ENCODE results near the gene PDK2.

PDK2 gene

GRCh38 chr17:50132104-50132794 is 37.1 kb downstream of the PDK2 start:
- in situ Hi-C loops (cut with HindIII; ENCODE audit: low sequenced_read_pairs) = loop anchor here (5.0 kb wide), 1 partner anchor 55 kb away; no protein-coding TSS in a partner anchor

DNA sequence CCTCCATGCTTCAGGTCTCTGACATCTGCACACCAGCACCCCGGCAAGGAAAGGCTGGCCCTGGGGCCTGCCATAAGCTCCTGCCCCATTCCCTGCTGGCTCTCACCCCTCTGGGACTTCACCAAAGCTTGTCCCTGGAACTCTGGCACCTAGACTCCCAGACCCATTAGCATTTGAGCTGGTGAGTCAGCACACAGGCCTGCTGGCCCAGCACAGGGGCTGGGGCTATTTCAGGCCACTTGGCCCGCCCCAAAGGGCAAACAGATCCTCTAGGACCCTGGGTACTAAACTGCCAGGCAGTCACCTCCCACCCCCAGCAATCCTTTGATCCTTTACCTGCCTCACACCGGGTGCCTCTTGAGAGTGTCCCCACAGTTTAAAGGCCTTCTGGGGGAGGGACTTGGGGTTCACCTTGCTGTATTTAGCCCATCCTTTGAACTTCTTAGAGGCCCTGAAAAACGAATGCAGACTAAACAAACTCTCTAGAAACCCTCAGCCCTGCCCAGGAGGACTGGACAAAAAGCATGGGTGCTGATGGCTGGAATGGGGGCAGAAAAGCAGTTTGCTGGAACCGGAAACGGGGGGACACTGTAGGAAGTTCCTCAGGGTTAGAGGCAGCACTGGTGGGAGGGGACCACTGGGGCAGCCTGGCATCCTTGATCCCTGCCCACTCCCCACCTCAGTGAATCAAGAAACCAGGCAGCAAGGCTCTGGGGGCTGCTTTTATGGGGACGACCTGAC is 38.0 kb downstream of the PDK2 start:
- in situ Hi-C loops (cut with HindIII; ENCODE audit: low sequenced_read_pairs) = loop anchor here (5.0 kb wide), 1 partner anchor 56 kb away; no protein-coding TSS in a partner anchor

GRCh38 chr17:50133769-50134099 is 38.6 kb downstream of the PDK2 start:
- in situ Hi-C loops (cut with HindIII; ENCODE audit: low sequenced_read_pairs) = loop anchor here (5.0 kb wide), 1 partner anchor 56 kb away; no protein-coding TSS in a partner anchor

- in situ Hi-C loops (cut with HindIII; ENCODE audit: low sequenced_read_pairs) = loop anchor here (5.0 kb wide), 1 partner anchor 57 kb away; no protein-coding TSS in a partner anchor
These were observed 39.3 kb downstream of the PDK2 start for GRCh38 chr17:50134206-50135110.

- in situ Hi-C loops (cut with HindIII; ENCODE audit: low sequenced_read_pairs) = no loop called here
These were observed 40.4 kb downstream of the PDK2 start for GRCh38 chr17:50135316-50136095.

- in situ Hi-C loops (cut with HindIII; ENCODE audit: low sequenced_read_pairs) = no loop called here
These were observed 41.0 kb downstream of the PDK2 start for GRCh38 chr17:50136096-50136687.

DNA sequence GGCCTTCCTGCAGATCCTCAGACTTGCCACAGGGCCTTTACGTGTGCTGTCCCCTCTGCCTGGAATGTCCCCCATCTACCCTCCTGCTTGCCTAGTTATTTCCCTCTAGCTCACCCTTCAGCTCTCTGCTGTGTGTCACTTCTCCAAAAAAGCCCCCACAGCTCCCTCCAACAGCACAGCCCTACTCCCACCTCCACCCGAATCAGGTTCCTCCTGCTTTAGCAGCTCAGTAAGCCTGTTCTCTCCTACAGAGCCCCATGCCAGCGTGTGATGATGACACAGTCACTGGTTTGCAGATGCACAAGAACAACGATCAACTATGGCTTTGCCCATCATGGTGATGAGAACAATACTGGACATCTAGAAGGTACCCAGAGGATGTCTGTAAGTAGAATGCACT is 41.9 kb downstream of the PDK2 start:
- in situ Hi-C loops (cut with HindIII; ENCODE audit: low sequenced_read_pairs) = no loop called here

DNA sequence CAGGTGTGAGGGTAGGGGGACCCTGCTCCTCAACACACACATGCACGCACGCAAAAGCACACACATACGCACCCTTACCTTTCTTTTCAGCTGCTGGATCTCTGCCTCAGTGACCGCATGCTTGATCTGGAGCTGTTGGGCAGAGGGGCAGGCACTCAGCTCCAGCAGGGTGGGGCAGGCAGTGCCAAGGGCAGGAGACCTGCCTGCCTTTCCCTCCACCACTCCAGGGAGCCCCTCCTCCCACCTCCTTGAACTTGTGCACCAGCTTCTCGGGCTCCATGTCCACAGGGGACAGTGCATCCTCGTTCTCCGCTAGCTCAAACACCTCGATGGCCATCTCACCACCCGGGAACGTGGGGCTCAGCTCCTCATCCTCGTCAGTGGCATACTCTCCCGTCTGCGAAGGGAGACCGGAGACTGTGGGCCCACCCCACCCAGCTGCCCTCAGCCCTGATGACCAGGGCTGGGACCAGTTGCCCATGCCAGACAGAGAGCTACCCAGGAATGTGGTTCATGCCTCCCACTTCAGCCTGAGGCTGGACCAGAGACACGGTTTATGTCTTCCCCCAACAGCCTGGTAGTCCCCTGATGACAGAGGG is 44.1 kb downstream of the PDK2 start:
- in situ Hi-C loops (cut with HindIII; ENCODE audit: low sequenced_read_pairs) = no loop called here

DNA sequence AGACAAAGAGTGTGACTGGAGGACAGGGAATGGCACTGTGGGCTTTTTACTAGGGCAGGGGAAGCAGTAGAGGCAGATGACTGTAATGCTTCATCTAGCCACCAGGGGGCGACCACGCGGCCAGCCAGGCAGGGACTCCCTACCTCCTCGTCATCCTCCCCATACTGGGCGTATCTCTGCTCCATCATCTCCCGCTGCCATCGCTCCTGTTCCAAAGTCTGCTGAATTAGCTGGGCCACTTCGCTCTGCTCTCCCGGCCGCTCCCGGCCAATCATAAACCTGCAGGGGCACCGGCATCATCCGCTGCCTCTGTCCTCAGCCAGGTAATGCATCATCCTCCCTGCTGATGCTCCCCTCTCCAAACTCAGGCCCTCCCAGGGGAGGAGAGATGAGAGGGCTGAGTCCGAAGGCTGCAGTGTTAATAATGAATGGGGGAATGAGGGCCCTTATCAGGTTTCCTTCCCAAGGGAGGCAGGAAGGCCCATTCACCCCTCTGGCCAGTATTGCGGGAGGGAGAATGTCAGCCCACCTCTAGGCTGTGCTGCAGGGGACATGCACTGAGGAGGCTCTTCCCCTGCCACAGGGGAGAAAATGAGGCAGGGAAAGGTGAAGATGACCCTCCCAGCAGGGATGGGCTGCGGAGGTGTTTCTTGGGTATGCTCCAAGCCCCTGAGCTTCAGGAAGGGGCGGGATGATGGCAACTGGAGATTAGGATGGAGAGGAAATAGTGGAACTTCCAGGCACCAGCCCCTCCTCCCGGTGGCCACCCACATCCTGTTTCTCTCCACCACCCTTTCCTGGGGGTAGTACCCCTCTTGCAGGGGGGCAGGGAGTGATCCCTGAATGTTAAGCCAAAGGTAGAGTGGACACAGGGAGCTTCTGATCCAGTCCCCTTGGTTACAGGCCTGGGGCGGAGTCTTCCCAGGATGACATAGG is 45.1 kb downstream of the PDK2 start:
- in situ Hi-C loops (cut with HindIII; ENCODE audit: low sequenced_read_pairs) = no loop called here

- in situ Hi-C loops (cut with HindIII; ENCODE audit: low sequenced_read_pairs) = no loop called here
These were observed 46.0 kb downstream of the PDK2 start for GRCh38 chr17:50141026-50141744.

DNA sequence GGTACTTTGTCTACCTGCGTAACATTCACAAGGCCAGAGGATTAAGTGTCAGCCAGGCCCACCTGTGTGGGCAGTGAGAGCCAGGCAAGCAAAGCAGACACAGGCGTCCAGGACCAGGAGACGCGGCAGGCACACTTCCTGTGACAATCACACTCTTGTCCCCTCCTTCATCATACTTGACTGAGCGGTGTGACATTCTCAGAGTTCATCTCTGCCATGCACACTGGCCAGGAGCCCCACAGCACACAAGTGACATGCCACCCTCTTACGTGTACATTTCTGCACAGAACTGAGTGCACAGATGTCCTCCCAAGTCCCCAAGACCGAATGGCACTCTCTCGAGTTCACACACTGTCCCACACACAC is 46.6 kb downstream of the PDK2 start:
- in situ Hi-C loops (cut with HindIII; ENCODE audit: low sequenced_read_pairs) = no loop called here

DNA sequence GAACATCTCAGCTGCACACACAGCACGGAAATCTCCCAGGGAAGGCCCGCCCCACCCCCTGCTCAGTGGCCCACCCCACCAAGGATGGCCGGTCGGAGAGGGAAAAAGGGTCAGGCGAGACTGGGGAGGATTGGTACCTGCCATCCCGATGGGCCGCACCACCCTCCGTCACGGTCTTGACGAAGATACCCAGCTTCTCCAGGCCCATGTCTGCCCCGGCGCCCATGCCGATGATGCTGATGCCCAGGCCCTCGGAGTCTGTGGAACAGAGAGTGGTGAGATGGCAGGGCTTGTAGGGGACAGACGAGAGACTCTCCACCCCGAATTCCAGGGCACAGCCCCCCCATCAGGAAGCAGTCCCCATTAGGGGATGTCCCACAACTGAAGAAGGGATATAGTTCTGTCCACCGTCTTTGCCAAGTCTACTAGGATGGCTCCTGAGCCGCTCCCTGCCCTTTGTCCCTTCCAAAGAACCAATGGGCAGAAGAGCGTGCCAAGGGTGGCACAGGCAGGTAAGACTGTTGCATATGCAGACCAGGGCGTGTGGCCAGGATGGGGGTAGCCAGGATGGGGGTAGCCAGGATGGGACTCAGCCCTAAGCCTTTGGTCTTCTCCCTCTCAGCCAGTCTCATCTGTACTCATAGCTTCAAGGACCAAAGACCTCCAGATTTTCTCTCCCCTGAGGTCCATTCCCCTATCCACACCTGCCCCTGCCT is 48.5 kb downstream of the PDK2 start:
- in situ Hi-C loops (cut with HindIII; ENCODE audit: low sequenced_read_pairs) = no loop called here

DNA sequence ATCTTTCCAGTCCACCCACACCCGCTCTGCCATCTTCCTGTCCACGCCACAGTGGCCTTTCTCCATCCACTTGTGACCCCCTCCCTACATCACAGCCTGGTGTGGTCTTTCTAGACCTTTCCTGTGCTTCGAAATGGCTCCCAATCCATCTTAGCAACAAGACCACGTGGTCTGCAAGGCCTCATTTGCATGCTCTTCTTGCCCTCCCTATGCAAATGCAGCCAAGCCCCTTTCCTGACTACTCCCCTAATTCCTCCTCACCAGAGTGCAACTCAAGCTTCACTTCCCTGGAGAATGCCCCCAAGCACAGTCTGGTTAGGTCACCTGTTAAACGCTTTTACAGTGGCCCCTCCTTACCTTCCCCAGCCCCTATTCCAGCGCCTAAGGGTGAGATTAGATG is 49.2 kb downstream of the PDK2 start:
- in situ Hi-C loops (cut with HindIII; ENCODE audit: low sequenced_read_pairs) = no loop called here

DNA sequence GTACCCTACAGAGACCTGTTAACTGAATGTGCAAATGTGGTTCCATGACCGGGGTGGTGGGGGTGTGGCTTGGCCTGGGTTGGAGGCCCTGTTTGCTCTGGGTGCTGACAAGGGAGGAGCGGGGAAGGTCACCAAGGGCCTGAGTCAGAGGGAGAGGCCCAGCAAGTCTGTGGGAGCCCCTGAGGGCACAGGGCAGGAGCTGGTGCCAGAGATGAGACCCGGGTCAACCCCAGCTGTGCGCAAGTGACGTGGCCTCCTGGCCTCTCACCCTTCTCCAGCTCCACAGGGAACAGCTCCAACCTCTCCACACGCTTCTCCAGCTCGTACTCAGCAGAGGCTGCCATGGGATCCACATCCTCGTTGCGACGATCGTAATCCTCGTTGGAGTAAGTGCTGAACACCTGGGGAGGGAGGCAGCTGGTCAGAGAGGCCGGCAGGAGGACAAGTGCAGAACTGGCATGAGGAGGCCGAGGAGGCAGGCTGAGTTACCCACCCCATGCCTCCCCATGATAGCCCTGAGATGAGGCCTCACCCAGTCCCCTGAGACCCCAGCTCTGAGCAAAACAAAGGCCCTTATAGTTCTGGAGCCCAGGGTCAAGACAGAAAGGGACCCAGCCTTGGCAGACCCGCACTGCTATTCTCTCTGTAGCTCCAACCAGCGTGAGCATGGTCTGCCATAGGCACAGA is 49.8 kb downstream of the PDK2 start:
- in situ Hi-C loops (cut with HindIII; ENCODE audit: low sequenced_read_pairs) = no loop called here

- in situ Hi-C loops (cut with HindIII; ENCODE audit: low sequenced_read_pairs) = no loop called here
These were observed 50.5 kb downstream of the PDK2 start for GRCh38 chr17:50145532-50146229.

DNA sequence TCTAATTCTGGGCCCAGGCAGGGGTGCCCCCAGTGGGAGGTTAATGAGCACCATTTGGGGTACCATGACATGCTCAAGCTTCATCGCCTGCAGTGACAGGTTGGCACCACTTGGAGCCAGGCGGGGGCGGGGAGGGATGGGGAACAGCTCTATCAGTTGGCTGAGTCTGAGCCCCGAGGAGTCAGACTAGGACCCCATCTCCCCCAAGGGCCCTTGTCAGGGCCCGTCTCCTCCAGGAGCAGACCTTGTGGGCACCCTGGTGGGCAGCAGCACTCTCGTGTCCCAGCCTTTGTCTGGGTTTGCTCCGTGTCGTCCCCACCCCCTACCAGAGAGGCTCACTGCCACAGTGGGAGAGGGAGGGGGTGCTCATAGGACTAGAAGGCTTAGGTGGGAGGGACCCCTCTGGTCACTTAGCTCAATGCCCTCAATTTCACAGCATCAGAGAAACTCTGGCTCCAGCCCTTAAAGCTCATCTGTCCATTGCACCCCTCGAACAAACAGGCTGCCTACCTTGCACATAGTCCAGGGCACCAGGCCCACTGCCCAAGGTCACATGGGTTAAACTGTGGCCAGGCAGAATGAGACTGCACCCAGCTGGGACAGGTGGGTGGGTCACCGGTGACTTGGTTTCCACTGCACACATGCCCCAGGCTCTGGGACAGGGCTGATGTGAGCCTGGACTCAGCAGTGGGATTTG is 51.2 kb downstream of the PDK2 start:
- in situ Hi-C loops (cut with HindIII; ENCODE audit: low sequenced_read_pairs) = no loop called here
